Endothelial cell of umbilical vein (primary cell): ENCODE measurements around the gene MRO. TPM values are rescaled to one million over a fixed set of nuclear protein-coding genes. Genes with fewer than 3 reads are reported as not detected.

Experiments
- BruUV-seq: library from RNA; stranded (reverse); fragments of 400-500 nt; replicated peaks from 2 replicates; lab custom pipeline; 2021; lab: Mats Ljungman, UMichigan
- CTCF ChIA-PET: fragments of 300-600, 350-600 bp; sonication (Branson Sonifier 250); formaldehyde crosslinking; loops from one replicate; lab custom pipeline; 2021; ENCODE audit warnings: antibody characterized with exemption, inconsistent platforms; lab: Charles Lee
- POLR2A ChIA-PET: fragments of 300-600, 350-600 bp; sonication (Branson Sonifier 250); formaldehyde crosslinking; loops from one replicate; lab custom pipeline; 2021; ENCODE audit warnings: antibody characterized with exemption, inconsistent platforms; lab: Charles Lee
- DNase-seq: peaks from one replicate; pipeline ENCODE4 v3.0.0-alpha.2; 2011; ENCODE audit warnings: low read depth, low spot score
- FAIRE-seq: peaks from 2 replicates; lab custom pipeline; 2011; peaks lifted over from hg19 to GRCh38; lab: Jason Lieb, UNC
- H2AFZ ChIP-seq: 2 replicates; pipeline ENCODE4 v1.6.0; 2012; ENCODE audit warnings: low read depth, low read length, control low read depth, inconsistent platforms
- H3K27ac ChIP-seq: 2 replicates; pipeline ENCODE4 v1.5.1; 2011; ENCODE audit warnings: low read depth, mild to moderate bottlenecking, control low read depth, low read length, moderate library complexity; ENCODE audit not compliant: insufficient read depth
- H3K27me3 ChIP-seq, 2 experiments: 2 replicates each; pipeline versions ENCODE4 v1.6.0 to v1.6.1; 2011; ENCODE audit warnings: low read length in 2 of 2, mixed read lengths in 1 of 2; ENCODE audit not compliant: control insufficient read depth in 2 of 2, insufficient read depth in 2 of 2
- H3K36me3 ChIP-seq, 2 experiments: 2 replicates in 1 of 2; 3 replicates in 1 of 2; pipeline ENCODE4 v1.5.1; 2011; ENCODE audit warnings: low read length in 2 of 2, mild to moderate bottlenecking in 1 of 2, moderate library complexity in 1 of 2; ENCODE audit not compliant: control insufficient read depth in 2 of 2, insufficient read depth in 2 of 2; ENCODE audit errors: extremely low read depth in 1 of 2
- H3K4me1 ChIP-seq: 3 replicates; pipeline ENCODE4 v1.5.1; 2011; ENCODE audit warnings: mild to moderate bottlenecking, low read length; ENCODE audit not compliant: control insufficient read depth, insufficient read depth; ENCODE audit errors: extremely low read depth
- H3K4me2 ChIP-seq: 2 replicates; pipeline ENCODE4 v1.6.1; 2011; ENCODE audit warnings: low read length, control low read depth, mixed read lengths; ENCODE audit not compliant: insufficient read depth
- H3K4me3 ChIP-seq, 3 experiments: fragments of 200-600 bp in 1 of 3; sonication (generic), shearing (Covaris generic) in 1 of 3; replicated peaks in 1 of 3; 2 replicates each; pipeline ENCODE4 v1.5.1; 2011 to 2016; ENCODE audit warnings: control low read depth in 3 of 3, low read length in 3 of 3, mild to moderate bottlenecking in 2 of 3, inconsistent platforms in 1 of 3, low read depth in 1 of 3, moderate library complexity in 1 of 3; ENCODE audit not compliant: insufficient read depth in 1 of 3
- H3K79me2 ChIP-seq: 2 replicates; pipeline ENCODE4 v1.6.0; 2012; ENCODE audit warnings: low read length, inconsistent platforms; ENCODE audit not compliant: control insufficient read depth, insufficient read depth
- H3K9ac ChIP-seq: replicated peaks from 2 replicates; pipeline ENCODE3; 2011; ENCODE audit warnings: low read length, control low read depth; ENCODE audit not compliant: insufficient read depth; ENCODE audit errors: extremely low read depth
- H3K9me1 ChIP-seq: replicated peaks from 3 replicates; pipeline ENCODE4 v1.6.0; 2011; ENCODE audit warnings: mild to moderate bottlenecking, low read length; ENCODE audit not compliant: control insufficient read depth, insufficient read depth; ENCODE audit errors: extremely low read depth
- H3K9me3 ChIP-seq: replicated peaks from 2 replicates; pipeline ENCODE4 v1.5.1; 2012; ENCODE audit warnings: low read length, inconsistent platforms; ENCODE audit not compliant: control insufficient read depth, insufficient read depth
- H4K20me1 ChIP-seq: replicated peaks from 2 replicates; pipeline ENCODE3; 2011; ENCODE audit warnings: mild to moderate bottlenecking, low read length; ENCODE audit not compliant: control insufficient read depth, insufficient read depth; ENCODE audit errors: extremely low read depth
- EZH2 ChIP-seq: IDR thresholded peaks from 2 replicates; pipeline ENCODE4 v1.6.1; 2012; ENCODE audit warnings: borderline replicate concordance, low read depth, mild to moderate bottlenecking, moderate library complexity, low read length, inconsistent platforms; ENCODE audit not compliant: severe bottlenecking
- FOS ChIP-seq: IDR thresholded peaks from 2 replicates; pipeline ENCODE4 v1.6.1; 2011; ENCODE audit warnings: mild to moderate bottlenecking, low read length, moderate library complexity, borderline replicate concordance; ENCODE audit not compliant: insufficient read depth
- GATA2 ChIP-seq: IDR thresholded peaks from 2 replicates; pipeline ENCODE4 v1.7.0; 2011; ENCODE audit warnings: low read depth, mild to moderate bottlenecking, moderate library complexity, mixed read lengths, low read length; ENCODE audit not compliant: insufficient read length, insufficient read depth
- JUN ChIP-seq: IDR thresholded peaks from 2 replicates; pipeline ENCODE4 v1.6.1; 2011; ENCODE audit warnings: borderline replicate concordance, low read depth; ENCODE audit not compliant: insufficient read length, insufficient read depth
- MYC ChIP-seq: IDR thresholded peaks from one replicate; pipeline ENCODE4 v1.6.1; 2011; ENCODE audit warnings: mild to moderate bottlenecking, low read depth, low read length
- POLR2A ChIP-seq: IDR thresholded peaks from 2 replicates; pipeline ENCODE4 v1.6.1; 2012; ENCODE audit warnings: low read depth, mild to moderate bottlenecking, control low read depth, low read length
- POLR2AphosphoS5 ChIP-seq: IDR thresholded peaks from 2 replicates; pipeline ENCODE4 v1.6.1; 2012; ENCODE audit warnings: low read depth, mild to moderate bottlenecking, control low read depth, low read length, moderate library complexity; ENCODE audit not compliant: insufficient read depth
- dilution Hi-C: fragments of 300-500 bp; cut with MboI; formaldehyde crosslinking; loops from one replicate; pipeline ENCODE4 v1.15.0; 2019; ENCODE audit warnings: low sequenced_read_pairs; ENCODE audit not compliant: extremely low pct_ligation_motif_present
- intact Hi-C: fragments of 100-400 bp; cut with micrococcal nuclease; formaldehyde crosslinking; loops from one replicate; pipeline ENCODE4 v1.10.0; 2022
- polyA plus RNA-seq, 4 experiments: library from polyadenylated mRNA; depleted of rRNA in 3 of 4; stranded (reverse) in 3 of 4; unstranded in 1 of 4; fragments of >200 nt; gene quantifications; 2 replicates each; pipeline versions ENCODE4 v1.2.1 to v1.2.3, GENCODE V29; 2011 to 2012; ENCODE audit warnings: missing spikeins in 1 of 4
- total RNA-seq: library from RNA; stranded (reverse); gene quantifications from 2 replicates; pipeline ENCODE4 v1.2.3, GENCODE V29; 2021
- TF ChIP-seq, protein P1 (sequence below), 2 donors: IDR thresholded peaks; 1 replicate in 1 of 2; 2 replicates in 1 of 2; pipeline ENCODE4 v1.5.1; 2011; ENCODE audit warnings: low read length in 2 of 2, mild to moderate bottlenecking in 2 of 2, moderate library complexity in 2 of 2, control low read depth in 1 of 2, inconsistent platforms in 1 of 2, low read depth in 1 of 2; ENCODE audit not compliant: insufficient read depth in 1 of 2; ENCODE audit errors: extremely low read depth in 1 of 2
- TF ChIP-seq, protein P2 (sequence below): IDR thresholded peaks from 2 replicates; pipeline ENCODE4 v1.6.1; 2011; ENCODE audit not compliant: insufficient read depth, insufficient read length

Gene MRO
- total and polyA plus RNA-seq, 2 donors (not counting 3 experiments of a cell fraction or from before 2014, with no cell fraction given) = not detected

DNA sequence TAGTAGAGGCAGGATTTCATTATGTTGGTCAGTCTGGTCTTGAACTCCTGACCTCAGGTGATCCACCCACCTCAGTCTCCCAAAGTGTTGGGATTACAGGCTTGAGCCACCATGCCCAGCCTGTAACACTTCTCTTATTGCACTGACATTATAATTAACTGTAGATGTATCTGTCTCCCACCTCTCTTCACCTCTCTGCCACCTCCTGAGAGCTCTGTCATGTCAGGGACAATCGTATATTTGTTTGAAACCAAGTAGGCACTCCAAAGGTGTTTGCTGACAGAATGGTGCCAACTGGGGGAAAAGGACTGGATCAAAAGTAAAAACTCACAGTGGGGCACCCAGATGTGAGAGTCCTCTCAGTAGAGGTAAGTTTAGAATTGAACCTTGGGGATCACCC lies 41.8 kb upstream of the MRO start:
- H3K9ac ChIP-seq = no peak overlapping the region
- no peaks in the 10 kb centered on the region for H3K79me2 ChIP-seq
- no peaks in the 10 kb centered on the region for H3K4me1 ChIP-seq
- H3K27ac ChIP-seq = no peak overlapping the region
- no peaks in the 10 kb centered on the region for H3K9me1 ChIP-seq
- CTCF ChIA-PET = interaction anchor here (1.6 kb wide), 1 partner anchor 41 kb away, joined by 4 read pairs; no protein-coding TSS in a partner anchor
- POLR2A ChIA-PET = no interaction called here
- FAIRE-seq = no peak
- peaks cover 0 to 3% of the 10 kb centered on the region in 2 experiments for H3K27me3 ChIP-seq
- no peaks in the 10 kb centered on the region for H3K9me3 ChIP-seq
- intact Hi-C loops = no loop called here
- dilution Hi-C loops = no loop called here
- DNase-seq = no peak
- no peak overlapping the region for H3K4me2 ChIP-seq
- BruUV-seq = no TSS peak
- no peaks in the 10 kb centered on the region for H4K20me1 ChIP-seq
- H3K4me3 ChIP-seq = no peak overlapping the region
- no peak overlapping the region for H2AFZ ChIP-seq
- H3K36me3 ChIP-seq = no peaks in the 10 kb centered on the region
- no peak for TF ChIP-seq POLR2AphosphoS5
- TF ChIP-seq EZH2 = no peak
- no peak for TF ChIP-seq POLR2A
- no peak for TF ChIP-seq JUN
- TF ChIP-seq, protein P1, sequence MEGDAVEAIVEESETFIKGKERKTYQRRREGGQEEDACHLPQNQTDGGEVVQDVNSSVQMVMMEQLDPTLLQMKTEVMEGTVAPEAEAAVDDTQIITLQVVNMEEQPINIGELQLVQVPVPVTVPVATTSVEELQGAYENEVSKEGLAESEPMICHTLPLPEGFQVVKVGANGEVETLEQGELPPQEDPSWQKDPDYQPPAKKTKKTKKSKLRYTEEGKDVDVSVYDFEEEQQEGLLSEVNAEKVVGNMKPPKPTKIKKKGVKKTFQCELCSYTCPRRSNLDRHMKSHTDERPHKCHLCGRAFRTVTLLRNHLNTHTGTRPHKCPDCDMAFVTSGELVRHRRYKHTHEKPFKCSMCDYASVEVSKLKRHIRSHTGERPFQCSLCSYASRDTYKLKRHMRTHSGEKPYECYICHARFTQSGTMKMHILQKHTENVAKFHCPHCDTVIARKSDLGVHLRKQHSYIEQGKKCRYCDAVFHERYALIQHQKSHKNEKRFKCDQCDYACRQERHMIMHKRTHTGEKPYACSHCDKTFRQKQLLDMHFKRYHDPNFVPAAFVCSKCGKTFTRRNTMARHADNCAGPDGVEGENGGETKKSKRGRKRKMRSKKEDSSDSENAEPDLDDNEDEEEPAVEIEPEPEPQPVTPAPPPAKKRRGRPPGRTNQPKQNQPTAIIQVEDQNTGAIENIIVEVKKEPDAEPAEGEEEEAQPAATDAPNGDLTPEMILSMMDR (IDR thresholded peaks at IDR 0.05; ENCODE audit: extremely low read depth in 1 of 2, insufficient read depth in 1 of 2, low read depth in 1 of 2, low read length in 2 of 2) = no peak
- TF ChIP-seq, protein P2, sequence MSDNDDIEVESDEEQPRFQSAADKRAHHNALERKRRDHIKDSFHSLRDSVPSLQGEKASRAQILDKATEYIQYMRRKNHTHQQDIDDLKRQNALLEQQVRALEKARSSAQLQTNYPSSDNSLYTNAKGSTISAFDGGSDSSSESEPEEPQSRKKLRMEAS = no peak
- TF ChIP-seq MYC = no peak
- no peak for TF ChIP-seq FOS
- no peak for TF ChIP-seq GATA2
